GM18508 (cell line): ENCODE data around the gene ACD.
"Not testable (repeated sequence)": the region's sequence is repeated elsewhere in the genome, so short reads cannot be mapped to it uniquely, and the experiment has no call there.

ENCODE experiments used
- ATAC-seq: cut with Tn5 transposase; IDR thresholded peaks from one replicate; pipeline ENCODE4 v1.9.1; 2021; ENCODE audit warnings: moderate number of reproducible peaks; ENCODE audit not compliant: insufficient read depth, unreplicated experiment

Gene ACD

DNA sequence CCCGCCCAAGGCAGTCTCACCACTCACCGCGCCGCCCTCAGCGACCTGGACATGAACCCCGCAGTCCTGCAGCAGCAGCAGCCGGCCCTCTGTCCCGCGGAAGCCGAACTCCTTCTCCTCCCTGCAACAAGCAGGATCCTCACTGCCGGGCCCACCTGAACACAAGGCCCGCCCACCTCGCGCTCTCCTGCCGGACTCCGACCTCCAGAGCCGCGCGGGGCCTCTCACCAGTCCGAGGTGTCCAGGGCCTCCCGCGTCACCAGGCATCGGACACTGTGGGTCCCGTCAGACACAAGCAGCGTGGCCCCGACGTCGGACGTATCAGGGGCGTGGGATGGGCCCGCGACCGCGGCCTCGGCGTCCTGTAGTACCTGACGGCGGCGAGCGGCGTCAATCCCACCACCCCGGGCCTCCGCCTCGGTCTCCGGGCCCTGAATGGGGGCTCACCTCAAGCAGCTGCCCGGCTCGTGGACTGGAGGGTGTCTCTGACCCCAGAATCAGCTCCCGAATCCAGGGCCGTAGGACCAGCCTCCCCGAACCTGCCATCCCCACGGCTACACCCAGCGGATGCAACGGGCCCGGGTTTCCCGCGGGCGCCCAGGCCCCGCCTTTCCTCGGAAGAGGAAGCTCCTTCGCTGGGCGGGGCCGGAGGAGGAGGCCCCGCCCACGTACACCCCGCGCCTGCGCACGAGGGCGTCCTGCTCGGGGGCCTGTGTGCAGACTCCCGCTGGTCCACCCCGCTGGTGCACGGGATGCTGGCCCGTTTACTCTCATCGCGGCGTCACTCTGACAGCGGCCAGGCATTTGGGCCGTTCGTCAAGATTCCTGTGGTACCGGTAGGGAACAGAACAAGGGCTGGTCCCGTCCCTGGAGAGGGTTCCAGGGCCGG lies at the start of gene ACD:
Gene ACD (minus strand): TSS at position 586 of the 889 bp plus-strand sequence. CDS start 40 bp downstream, at position 546.
- ATAC-seq = peak; percentile 23

DNA sequence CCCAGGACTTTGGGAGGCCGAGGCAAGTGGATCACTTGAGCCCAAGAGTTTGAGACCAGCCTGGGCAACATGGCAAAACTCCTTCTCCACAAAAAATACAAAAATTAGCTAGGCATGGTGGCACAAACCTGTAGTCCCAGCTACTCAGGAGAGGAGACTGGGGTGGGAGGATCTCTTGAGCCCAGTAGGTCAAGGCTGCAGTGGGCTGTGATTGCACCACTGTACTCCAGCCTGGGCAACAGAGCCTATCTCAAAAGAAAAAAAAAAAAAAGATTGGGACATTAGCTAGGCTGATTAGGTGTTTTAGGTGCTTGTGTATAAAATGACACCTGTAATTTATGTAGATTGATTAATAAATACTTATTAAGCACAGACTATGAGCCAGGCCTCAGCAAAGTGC lies 49.0 kb upstream of the ACD start:
- no peak for ATAC-seq

DNA sequence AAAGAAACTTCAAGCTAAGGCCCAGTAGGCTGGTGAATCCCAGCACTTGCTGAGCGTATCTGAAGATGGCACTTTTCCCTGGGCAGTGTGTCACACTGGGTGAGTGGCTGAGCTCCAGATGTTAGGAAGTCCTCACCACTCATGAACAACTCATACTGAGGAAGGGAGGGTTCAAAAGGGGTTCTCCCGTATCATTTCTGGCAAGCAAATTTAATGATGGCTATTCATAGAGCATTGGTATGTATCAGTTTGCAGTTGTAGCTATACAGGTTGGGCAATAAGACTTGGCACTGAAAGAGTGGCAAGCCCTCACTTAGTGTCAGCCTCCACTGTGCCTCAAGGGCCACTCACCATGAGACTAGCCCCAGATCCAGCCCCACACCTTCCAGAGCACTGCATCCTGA lies 48.3 kb upstream of the ACD start:
- ATAC-seq = no peak

DNA sequence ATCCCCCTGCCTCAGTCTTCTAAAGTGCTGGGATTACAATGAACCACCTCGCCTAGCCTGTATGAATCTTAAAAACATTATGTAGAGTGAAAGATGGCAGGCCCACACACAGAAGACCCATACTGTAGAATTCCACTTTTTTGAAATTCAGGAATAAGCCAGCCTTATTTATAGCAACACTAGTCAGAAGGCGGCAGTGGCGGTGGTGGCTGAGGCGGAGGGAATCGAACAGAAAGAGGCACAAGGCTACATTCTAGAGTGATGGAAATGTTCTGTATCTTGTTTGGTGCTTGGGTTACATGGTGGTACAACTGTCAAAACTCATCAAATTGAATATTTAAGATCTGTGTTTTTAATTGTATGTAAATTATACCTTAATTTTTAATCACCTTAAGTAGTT lies 47.7 kb upstream of the ACD start:
- no peak for ATAC-seq

DNA sequence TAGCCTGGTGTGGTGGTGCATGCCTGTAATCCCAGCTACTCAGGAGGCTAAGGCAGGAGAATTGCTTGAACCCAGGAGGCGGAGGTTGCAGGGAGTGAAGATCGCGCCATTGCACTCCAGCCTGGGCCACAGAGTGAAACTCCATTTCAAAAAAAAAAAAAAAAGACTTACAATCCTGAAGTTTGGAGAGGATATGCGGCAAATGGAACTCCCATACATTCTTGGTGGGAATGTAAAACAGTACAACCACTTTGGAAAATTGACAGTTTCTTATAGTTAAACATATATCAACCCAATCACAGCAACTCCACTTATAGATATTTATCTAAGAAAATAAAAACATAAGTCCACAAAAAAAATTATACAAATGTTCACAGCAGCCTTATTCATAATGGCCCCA lies 47.1 kb upstream of the ACD start:
- no peak for ATAC-seq

DNA sequence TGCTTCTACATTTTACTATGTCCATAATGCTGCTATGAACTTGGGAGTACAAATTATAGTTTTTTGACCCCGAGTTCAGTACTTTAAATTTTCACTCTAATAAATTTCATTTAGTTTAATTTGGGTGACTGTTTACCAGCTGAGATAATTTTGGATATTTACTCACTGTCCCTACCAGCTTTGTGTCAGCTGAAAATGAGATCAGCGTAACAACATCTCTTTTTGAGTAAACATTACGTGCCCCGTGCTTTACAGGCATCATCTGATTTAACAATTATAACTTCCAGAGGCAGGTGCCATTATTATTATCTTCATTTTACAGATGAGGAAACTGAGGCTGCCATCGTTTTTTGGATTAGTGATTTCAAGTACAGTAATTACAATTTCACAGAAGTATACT lies 44.0 kb upstream of the ACD start:
- ATAC-seq = no peak

DNA sequence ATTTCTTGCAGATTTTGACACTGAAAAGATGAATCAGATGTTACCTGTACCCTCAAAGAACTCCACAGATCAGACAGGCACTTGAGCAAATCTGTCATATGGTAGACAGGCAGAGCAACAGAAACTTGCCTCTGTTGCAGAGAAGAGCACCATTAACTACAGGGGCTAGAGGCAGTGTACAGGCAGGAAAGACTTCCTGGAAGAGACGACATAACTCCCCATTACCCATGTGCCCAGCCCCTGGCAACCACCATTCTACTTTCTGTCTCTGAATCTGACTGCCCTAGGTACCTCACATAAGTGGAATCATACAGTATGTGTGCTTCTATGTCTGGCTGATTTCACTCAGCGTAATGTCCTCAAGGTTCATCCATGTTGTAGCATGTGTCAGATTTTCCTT lies 43.6 kb upstream of the ACD start:
- ATAC-seq = no peak

DNA sequence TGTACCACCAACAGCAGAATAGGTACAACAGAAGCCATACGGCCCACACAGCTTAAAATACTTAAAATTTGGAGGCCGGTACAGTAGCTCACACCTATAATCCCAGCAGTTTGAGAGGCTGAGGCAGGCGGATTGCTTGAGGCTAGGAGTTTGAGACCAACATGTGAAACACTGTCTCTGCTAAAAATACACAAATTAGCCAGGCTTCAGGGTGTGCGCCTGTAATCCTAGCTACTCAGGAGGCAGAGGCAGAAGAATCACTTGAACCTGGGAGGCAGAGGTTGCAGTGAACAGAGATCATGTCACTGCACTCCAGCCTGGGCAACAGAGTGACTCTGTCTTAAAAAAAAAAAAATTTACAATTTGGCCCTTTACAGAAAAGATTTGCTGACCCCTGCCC lies 42.1 kb upstream of the ACD start:
- ATAC-seq = no peak

DNA sequence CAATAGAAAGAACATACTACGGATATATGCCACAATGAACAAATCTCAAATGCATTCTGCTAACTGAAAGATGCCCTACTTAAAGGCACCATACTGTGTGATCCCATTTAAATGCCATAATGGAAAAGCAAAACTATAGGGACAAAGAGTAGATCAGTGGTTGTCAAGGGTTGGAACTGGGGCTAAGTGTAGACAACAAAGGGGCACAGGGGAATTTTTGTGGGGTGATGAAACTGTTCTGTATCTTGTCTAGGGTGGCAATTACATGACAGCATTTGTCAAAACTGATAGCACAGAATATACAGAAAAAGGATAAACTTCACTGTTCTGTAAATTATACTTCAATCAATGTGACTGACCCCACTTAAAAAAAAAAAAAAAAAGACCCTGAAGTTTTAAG lies 41.4 kb upstream of the ACD start:
- ATAC-seq = no peak

DNA sequence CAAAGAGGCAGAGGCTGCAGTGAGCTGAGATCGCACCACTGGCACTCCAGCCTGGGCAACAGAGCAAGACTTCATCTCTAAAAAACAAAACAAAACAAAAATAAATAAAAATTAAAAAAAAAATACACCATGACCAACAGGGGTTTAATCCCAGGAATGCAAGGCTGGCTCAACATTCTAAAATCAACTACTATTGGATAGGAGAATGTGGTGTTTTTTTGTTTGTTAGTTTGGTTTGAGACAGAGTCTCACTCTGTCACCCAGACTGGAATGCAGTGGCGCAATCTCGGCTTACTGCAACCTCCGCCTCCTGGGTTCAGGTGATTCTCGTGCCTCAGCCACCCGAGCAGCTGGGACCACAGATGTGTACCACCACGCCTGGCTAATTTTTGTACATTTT lies 39.2 kb upstream of the ACD start:
- ATAC-seq = no peak

DNA sequence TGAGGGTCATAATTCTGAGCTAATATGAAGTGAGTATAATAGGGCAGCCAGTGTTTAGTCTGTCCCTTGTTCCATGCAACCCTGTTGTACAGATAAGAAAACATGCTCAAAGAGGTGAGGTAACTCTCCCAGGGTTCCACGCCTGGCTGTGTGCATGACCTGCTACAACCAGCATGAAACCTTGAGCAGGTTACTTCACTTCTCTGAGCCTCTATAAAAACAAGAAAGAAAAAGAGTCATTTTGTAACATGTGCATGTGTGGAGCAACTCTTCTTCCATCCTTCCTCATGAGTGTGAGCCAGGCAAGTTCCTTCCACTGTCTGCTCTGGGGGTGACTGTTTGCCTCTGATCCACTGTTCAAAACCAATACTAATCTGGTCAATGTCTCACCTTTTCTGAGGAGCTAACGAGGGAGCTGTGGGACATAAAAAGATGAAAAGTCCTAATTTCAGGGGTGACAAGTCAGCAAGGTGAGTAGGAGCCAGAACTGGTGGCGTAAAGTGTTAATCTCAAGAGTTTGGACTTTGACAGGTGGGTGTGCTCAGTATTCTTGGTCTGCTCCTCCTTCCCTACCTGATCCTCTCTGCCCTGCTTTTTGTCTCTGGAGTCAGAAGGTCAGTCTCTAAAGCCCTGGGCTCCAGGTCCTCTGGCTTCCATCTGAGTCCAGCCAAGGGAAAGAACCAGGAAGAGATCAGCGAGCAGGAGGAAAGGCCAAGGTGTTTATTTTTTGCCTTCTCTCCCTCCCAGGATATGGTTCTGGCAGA lies 37.5 kb upstream of the ACD start:
- ATAC-seq = no peak

DNA sequence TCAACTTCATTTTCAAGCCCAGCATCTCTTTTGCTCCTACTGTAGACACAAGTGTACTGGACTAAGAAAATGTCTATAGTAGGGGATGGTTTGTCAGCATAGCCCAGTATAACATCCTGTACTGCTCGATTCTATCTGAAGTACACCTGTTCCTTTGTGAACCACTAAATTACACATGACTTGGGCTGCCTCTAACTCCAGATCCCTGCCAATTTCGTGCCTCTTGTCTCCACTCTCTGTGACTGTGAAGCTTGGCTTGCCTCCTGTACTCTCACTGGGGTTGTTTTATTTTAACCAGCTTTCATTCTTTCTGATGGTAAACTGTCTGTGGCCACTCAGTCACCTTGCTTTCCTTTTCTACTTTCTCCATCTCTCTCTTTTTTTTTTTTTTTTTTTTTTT lies 34.6 kb upstream of the ACD start:
- ATAC-seq = no peak

DNA sequence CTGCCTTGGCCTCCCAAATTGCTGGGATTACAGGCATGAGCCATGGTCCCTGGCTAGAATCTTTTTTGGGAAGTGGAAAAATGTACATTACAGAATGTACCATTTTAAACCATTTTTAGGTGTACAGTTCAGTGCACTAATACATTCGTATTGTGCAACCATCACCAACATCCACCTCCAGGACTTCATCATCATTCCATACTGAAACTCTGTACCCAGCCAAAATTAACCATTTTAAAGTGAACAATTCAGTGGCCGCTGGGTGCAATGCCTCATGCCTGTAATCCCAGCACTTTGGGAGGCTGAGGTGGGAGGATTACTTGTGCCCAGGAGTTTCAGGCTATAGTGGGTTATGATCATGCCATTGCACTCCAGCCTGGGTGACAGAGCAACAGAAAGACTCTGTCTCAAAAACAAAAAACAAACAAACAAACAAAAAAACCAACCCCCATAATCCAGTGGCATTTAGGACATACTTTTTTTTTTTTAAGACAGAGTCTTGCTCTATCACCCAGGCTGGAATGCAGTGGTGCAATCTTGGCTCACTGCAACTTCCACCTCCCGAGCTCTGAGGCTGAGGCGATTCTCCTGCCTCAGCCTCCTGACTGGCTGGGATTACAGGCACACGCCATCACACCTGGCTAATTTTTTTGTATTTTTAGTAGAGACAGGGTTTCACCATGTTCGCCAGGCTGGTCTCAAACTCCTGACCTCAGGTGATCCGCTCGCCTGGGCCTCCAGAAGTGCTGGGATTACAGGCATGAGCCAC lies 33.6 kb upstream of the ACD start:
- ATAC-seq = not testable (repeated sequence)

DNA sequence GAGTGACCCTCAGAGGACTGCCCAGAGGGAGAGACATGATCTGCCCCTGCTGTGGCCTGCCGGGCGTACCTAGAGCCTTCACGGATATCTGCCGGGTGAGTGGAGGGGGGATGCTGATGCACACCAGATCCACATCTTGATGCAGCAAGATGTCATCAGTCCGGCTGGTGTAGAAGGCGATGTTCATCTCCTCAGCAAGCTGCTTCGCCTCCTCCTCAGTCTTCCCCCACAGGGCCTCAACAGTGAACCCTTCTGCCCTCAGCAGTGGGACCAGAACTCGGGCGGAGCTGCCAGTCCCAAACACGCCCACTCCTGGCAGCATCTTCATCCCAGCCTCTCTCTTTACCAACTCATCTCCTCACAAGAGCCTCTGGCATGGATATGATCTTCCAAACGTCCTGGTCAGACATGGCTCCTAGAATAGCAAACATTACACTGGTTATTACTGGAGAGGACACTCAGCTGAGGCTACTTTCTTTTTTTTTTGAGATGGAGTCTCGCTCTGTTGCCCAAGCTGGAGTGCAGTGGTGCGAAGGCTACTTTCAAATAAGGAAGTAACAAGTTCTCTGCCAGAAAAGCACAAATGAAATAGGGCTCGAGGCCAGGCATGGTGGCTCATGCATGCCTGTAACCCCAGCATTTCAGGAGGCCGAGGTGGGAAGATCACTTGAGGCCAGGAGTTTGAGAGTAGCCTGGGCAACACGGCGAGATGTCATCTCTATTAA lies 25.5 kb upstream of the ACD start:
- ATAC-seq = no peak

DNA sequence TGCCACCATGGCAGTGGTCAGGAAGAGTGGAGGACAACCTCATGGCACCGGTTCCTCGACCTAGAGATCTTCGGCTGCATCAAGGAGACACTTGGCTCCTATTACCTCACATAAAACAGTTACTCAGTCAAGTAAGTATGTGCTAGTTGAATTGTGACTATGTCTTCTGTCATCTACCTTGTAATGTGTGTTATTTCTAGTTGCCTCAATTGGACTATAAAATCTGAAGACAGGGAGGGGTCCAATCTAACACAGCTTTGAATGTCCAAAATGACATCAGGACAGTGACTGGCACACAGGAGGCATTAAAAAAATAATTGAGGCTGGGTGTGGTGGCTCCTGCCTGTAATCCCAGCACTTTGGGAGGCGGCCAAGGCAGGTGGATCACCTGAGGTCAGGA lies 23.7 kb upstream of the ACD start:
- no peak for ATAC-seq

DNA sequence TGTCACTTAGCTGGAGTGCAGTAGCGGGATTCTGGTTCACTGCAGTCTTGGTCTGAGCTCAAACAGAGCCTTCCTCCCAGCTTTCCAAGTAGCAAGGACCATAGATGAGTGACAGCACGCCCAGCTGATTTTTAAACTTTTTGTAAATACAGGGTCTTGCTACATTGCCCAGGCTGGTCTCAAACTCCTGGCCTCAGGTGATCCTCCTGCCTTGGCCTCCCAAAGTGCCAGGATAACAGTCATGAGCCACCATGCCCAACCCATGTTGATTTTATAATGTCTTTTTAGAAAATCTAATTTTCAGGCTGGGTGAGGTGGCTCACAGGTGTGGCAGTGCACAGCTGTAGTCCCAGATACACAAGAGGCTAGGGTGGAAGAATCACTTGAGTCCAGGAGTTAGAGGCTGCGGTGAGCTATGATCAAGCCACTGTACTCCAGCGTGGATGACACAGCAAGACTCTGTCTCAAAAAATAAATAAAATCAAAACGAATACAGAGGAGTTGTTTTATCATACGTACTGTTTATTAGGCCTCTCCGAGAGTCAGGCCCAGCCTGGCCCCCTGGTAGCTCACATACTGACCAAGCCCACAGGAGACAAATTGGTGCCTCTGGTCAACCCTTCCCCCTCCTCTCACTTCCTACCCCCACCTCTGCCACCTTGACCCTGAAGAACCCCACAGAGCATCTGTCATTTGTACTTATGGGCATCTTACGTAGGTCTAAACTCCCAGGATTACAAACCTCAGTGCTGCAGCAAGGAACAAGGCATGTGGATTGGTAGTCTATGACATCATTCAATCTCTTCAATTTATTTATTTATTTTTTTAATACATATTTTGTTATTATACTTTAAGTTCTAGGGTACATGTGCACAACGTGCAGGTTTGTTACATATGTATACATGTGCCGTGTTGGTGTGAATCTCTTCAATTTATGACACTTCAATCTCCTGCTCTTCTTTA lies 20.2 kb upstream of the ACD start:
- ATAC-seq = no peak

DNA sequence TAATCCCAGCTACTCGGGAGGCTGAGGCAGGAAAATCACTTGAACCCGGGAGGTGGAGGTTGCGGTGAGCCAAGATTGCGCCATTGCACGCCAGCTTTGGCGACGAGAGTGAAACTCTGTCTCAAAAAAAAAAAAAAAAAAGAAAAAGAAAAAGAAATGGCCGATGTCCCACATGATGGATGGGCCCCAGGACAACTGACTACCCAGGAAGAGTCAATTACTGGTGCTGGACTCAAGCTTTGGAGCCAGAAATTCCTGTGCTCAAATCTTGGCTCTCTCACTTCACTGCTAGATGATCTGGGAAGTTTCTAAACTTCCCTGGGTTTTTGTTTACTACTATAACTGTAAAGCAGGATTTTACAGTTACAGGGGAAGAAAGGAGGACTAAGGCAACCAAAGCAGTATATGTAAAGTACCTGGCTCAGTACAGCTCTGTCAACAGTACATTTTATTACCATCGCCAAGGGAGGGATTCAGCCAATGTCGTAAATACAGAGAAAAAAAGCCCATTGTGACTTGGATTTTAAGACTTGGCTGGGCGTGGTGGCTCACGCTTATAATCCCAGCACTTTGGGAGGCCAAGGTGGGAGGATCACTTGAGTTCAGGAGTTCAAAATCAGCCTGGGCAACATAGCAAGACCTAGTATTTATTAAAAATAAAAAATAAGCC lies 18.4 kb upstream of the ACD start:
- ATAC-seq = no peak

DNA sequence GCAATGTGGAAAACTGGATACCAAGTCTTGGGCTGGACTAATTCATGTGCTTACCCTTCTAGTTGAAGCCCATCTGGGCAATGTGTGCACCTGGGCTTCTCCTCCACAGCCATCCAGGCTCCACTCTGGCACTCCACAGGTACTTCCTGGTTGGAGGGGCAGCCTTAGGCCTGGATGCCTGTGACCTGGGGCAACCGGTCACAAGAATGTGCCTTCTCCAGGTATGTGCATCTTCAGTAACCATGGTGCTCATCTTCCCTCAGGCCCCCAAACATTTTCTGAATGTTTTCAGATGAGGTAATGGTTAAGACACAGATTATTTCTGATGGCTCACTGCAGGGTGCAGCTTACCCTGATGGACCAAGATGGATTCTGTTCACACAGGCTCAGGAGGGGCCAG lies 17.7 kb upstream of the ACD start:
- ATAC-seq = no peak

DNA sequence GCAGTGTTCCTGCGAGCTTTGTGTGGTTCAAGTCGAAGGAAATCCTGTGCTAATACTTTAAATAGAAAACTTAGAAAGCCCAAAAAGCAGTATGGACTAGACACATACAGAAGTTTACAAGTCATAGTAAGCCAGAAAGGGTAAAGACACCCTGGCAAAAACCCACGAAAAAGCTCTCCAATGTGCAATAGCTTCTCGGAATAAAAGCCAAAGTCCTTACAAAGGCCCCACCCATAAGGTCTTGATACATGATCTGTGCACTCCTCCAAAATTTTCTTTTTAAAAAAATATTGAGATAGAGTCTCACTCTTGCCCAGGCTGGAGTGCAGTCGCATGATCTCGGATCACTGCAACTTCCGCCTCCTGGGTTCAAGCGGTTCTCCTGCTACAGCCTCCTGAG lies 16.9 kb upstream of the ACD start:
- ATAC-seq = no peak
